Neural progenitor cell (in vitro differentiated cells): ENCODE results near the gene PHF10. TPM values are rescaled to one million over a fixed set of nuclear protein-coding genes. Genes with fewer than 3 reads are reported as not detected.
A peak's percentile ranks its signal among the peaks of the same experiment; 100 is the strongest.

Experiments
- DNase-seq: peaks from one replicate; pipeline ENCODE4 v3.0.0-alpha.2; 2016; ENCODE audit warnings: low spot score
- H2AFZ ChIP-seq: fragments of 200-600 bp; sonication (generic); replicated peaks from 2 replicates; pipeline ENCODE4 v1.6.1; 2016; ENCODE audit warnings: antibody characterized with exemption
- H3F3A ChIP-seq: fragments of 200-600 bp; sonication (generic); 2 replicates; pipeline ENCODE4 v1.6.1; 2016; ENCODE audit warnings: antibody characterized with exemption, low read depth
- H3K27ac ChIP-seq: fragments of 200-600 bp; sonication (generic); 2 replicates; pipeline ENCODE4 v1.5.1; 2016; ENCODE audit warnings: mild to moderate bottlenecking
- H3K27me3 ChIP-seq: fragments of 200-600 bp; sonication (generic); 2 replicates; pipeline ENCODE4 v1.6.1; 2016; ENCODE audit warnings: mild to moderate bottlenecking, moderate library complexity
- H3K36me3 ChIP-seq: fragments of 200-600 bp; sonication (generic); 2 replicates; pipeline ENCODE4 v1.5.1; 2016
- H3K4me1 ChIP-seq: fragments of 200-600 bp; sonication (generic); 2 replicates; pipeline ENCODE4 v1.6.1; 2016; ENCODE audit warnings: mixed run types
- H3K4me2 ChIP-seq: fragments of 200-600 bp; sonication (generic); 2 replicates; pipeline ENCODE4 v1.6.1; 2016
- H3K4me3 ChIP-seq: fragments of 200-600 bp; sonication (generic); 2 replicates; pipeline ENCODE4 v1.5.1; 2016
- H3K79me2 ChIP-seq: fragments of 200-600 bp; sonication (generic); 2 replicates; pipeline ENCODE4 v1.6.1; 2016; ENCODE audit warnings: low read depth
- H3K9ac ChIP-seq: fragments of 200-600 bp; sonication (generic); 2 replicates; pipeline ENCODE4 v1.6.1; 2016
- H3K9me3 ChIP-seq: fragments of 200-600 bp; sonication (generic); 2 replicates; pipeline ENCODE4 v1.5.1; 2016; ENCODE audit warnings: low read depth
- H4K20me1 ChIP-seq: fragments of 200-600 bp; sonication (generic); 2 replicates; pipeline ENCODE4 v1.6.1; 2016; ENCODE audit warnings: low read depth
- H3K27ac Mint-ChIP-seq: 3 replicates; pipeline ENCODE4 v1.8.0; 2021; ENCODE audit warnings: mixed read lengths
- H3K27me3 Mint-ChIP-seq: 2 replicates; pipeline ENCODE4 v1.8.0; 2022; ENCODE audit warnings: low read depth, mild to moderate bottlenecking, inconsistent platforms, moderate library complexity, mixed read lengths; ENCODE audit not compliant: insufficient read depth
- H3K36me3 Mint-ChIP-seq: 3 replicates; pipeline ENCODE4 v1.8.0; 2021; ENCODE audit warnings: mixed read lengths
- H3K4me1 Mint-ChIP-seq: 3 replicates; pipeline ENCODE4 v1.8.0; 2021; ENCODE audit warnings: mixed read lengths
- H3K4me3 Mint-ChIP-seq: 3 replicates; pipeline ENCODE4 v1.8.0; 2021; ENCODE audit warnings: mild to moderate bottlenecking, moderate library complexity, mixed read lengths
- H3K9me3 Mint-ChIP-seq: 3 replicates; pipeline ENCODE4 v1.8.0; 2020; ENCODE audit warnings: mixed read lengths
- CTCF ChIP-seq: fragments of 200-600 bp; sonication (generic); IDR thresholded peaks from 2 replicates; pipeline ENCODE4 v1.5.1; 2017; ENCODE audit warnings: antibody characterized with exemption, mild to moderate bottlenecking
- EZH2 ChIP-seq: fragments of 200-600 bp; sonication (generic); IDR thresholded peaks from 2 replicates; pipeline ENCODE4 v1.6.1; 2017; ENCODE audit warnings: antibody characterized with exemption, mild to moderate bottlenecking, moderate library complexity
- EZH2phosphoT487 ChIP-seq: fragments of 200-600 bp; sonication (generic); IDR thresholded peaks from 2 replicates; pipeline ENCODE4 v1.6.1; 2017; ENCODE audit warnings: antibody characterized with exemption
- total RNA-seq: library from RNA; depleted of rRNA; stranded (reverse); fragments of >200 nt; gene quantifications from 2 replicates; pipeline ENCODE4 v1.2.3, GENCODE V29; 2015; ENCODE audit warnings: low replicate concordance

PHF10 gene
- total RNA-seq, 1 donor from 2014 or later: 43.0 TPM

GRCh38 chr6:169665289-169665688 is 59.0 kb downstream of the PHF10 start:
- Mint-ChIP-seq H3K27ac (no peak overlapping the region), H3K27me3 (peaks cover 3% of the 10 kb centered on the region), H3K4me1 (peaks cover 4% of the 10 kb centered on the region), H3K36me3 (peaks cover 44% of the 10 kb centered on the region), H3K9me3 (no peaks in the 10 kb centered on the region), H3K4me3 (no peak overlapping the region)
- no peak overlapping the region for H3K9ac ChIP-seq
- no peak overlapping the region for H3K4me3 ChIP-seq
- H3K27ac ChIP-seq: no peak overlapping the region
- H3K79me2 ChIP-seq: no peaks in the 10 kb centered on the region
- H4K20me1 ChIP-seq: no peaks in the 10 kb centered on the region
- H3K27me3 ChIP-seq: no peaks in the 10 kb centered on the region
- no peak overlapping the region for H3K4me2 ChIP-seq
- no peak for DNase-seq
- no peaks in the 10 kb centered on the region for H3K4me1 ChIP-seq
- no peaks in the 10 kb centered on the region for H3F3A ChIP-seq
- no peaks in the 10 kb centered on the region for H3K9me3 ChIP-seq
- no peak for TF ChIP-seq EZH2
- TF ChIP-seq EZH2phosphoT487: no peak
- TF ChIP-seq CTCF: no peak
- peaks cover 4% of the 10 kb centered on the region for H3K36me3 ChIP-seq
- H2AFZ ChIP-seq: no peak overlapping the region

GRCh38 chr6:169664227-169664626 is 60.1 kb downstream of the PHF10 start:
- no peaks in the 10 kb centered on the region for H3K9me3 Mint-ChIP-seq
- H3K79me2 ChIP-seq: no peaks in the 10 kb centered on the region
- H3K4me1 Mint-ChIP-seq: no peaks in the 10 kb centered on the region
- H3K9me3 ChIP-seq: no peaks in the 10 kb centered on the region
- no peaks in the 10 kb centered on the region for H3K4me1 ChIP-seq
- no peak overlapping the region for H3K9ac ChIP-seq
- no peak for TF ChIP-seq EZH2
- no peak for TF ChIP-seq CTCF
- no peak for TF ChIP-seq EZH2phosphoT487
- peaks cover 4% of the 10 kb centered on the region for H3K36me3 ChIP-seq
- H3K4me3 ChIP-seq: no peak overlapping the region
- no peak overlapping the region for H3K4me2 ChIP-seq
- no peaks in the 10 kb centered on the region for H3F3A ChIP-seq
- no peaks in the 10 kb centered on the region for H4K20me1 ChIP-seq
- peaks cover 47% of the 10 kb centered on the region for H3K36me3 Mint-ChIP-seq
- H3K27ac Mint-ChIP-seq: no peak overlapping the region
- H2AFZ ChIP-seq: no peak overlapping the region
- DNase-seq: no peak
- no peak overlapping the region for H3K27ac ChIP-seq
- H3K27me3 Mint-ChIP-seq: peaks cover 3% of the 10 kb centered on the region
- no peak overlapping the region for H3K4me3 Mint-ChIP-seq
- no peaks in the 10 kb centered on the region for H3K27me3 ChIP-seq

- H3K4me3 Mint-ChIP-seq: peak overlapping the region; percentile 14
- Histone ChIP-seq H3K9ac (no peak overlapping the region), H3K79me2 (no peaks in the 10 kb centered on the region), H3K36me3 (peaks cover 4% of the 10 kb centered on the region), H3K27me3 (no peaks in the 10 kb centered on the region), H3K9me3 (no peaks in the 10 kb centered on the region), H2AFZ (no peak overlapping the region), H3K27ac (no peak overlapping the region), H3K4me2 (no peak overlapping the region), H4K20me1 (no peaks in the 10 kb centered on the region), H3K4me3 (no peak overlapping the region), H3F3A (no peaks in the 10 kb centered on the region), H3K4me1 (no peaks in the 10 kb centered on the region)
- TF ChIP-seq EZH2: no peak
- no peak for TF ChIP-seq EZH2phosphoT487
- no peak for TF ChIP-seq CTCF
- peaks cover 3% of the 10 kb centered on the region for H3K27me3 Mint-ChIP-seq
- no peaks in the 10 kb centered on the region for H3K4me1 Mint-ChIP-seq
- no peak for DNase-seq
- no peaks in the 10 kb centered on the region for H3K9me3 Mint-ChIP-seq
- peaks cover 47% of the 10 kb centered on the region for H3K36me3 Mint-ChIP-seq
- no peak overlapping the region for H3K27ac Mint-ChIP-seq
These were observed 60.8 kb downstream of the PHF10 start for GRCh38 chr6:169663468-169663867.

- TF ChIP-seq CTCF (no peak), EZH2phosphoT487 (no peak), EZH2 (no peak)
- H3K4me1 ChIP-seq: no peaks in the 10 kb centered on the region
- Mint-ChIP-seq H3K4me3 (no peak overlapping the region), H3K9me3 (no peaks in the 10 kb centered on the region), H3K36me3 (peaks cover 45% of the 10 kb centered on the region), H3K27me3 (peaks cover 3% of the 10 kb centered on the region), H3K27ac (no peak overlapping the region), H3K4me1 (peaks cover 7% of the 10 kb centered on the region)
- H3K36me3 ChIP-seq: peaks cover 4% of the 10 kb centered on the region
- no peak overlapping the region for H3K4me2 ChIP-seq
- H2AFZ ChIP-seq: no peak overlapping the region
- no peaks in the 10 kb centered on the region for H3F3A ChIP-seq
- H3K9me3 ChIP-seq: no peaks in the 10 kb centered on the region
- no peak for DNase-seq
- no peaks in the 10 kb centered on the region for H4K20me1 ChIP-seq
- H3K27me3 ChIP-seq: no peaks in the 10 kb centered on the region
- no peak overlapping the region for H3K27ac ChIP-seq
- H3K4me3 ChIP-seq: no peak overlapping the region
- no peaks in the 10 kb centered on the region for H3K79me2 ChIP-seq
- no peak overlapping the region for H3K9ac ChIP-seq
These were observed 62.9 kb downstream of the PHF10 start for GRCh38 chr6:169661391-169661756.
